Measurements from ENCODE around the gene NLGN1. TPM values are rescaled to one million over a fixed set of nuclear protein-coding genes. Genes with fewer than 3 reads are reported as not detected.
"Not testable (repeated sequence)": the region's sequence is repeated elsewhere in the genome, so short reads cannot be mapped to it uniquely, and the experiment has no call there.

Gene NLGN1
- total RNA-seq, 4 donors from 2014 or later, result 12.9 to 20.9 (median 18.0) TPM

GRCh38 chr3:173531602-173532001, 134.1 kb downstream of the NLGN1 start:
- intact Hi-C loops (cut with DNase I), result no loop called here
- no peak for DNase-seq (ENCODE audit: extremely low spot score)
- 97% methylated on average over 1 of the region's 1 CpG for WGBS
- no peak for TF ChIP-seq EP300 (IDR thresholded peaks at IDR 0.05)
- no peak for TF ChIP-seq POLR2AphosphoS5 (IDR thresholded peaks at IDR 0.05)
- no peak for TF ChIP-seq POLR2A (IDR thresholded peaks at IDR 0.05; ENCODE audit: low read depth)
- no peak for TF ChIP-seq CTCF (IDR thresholded peaks at IDR 0.05)
- Histone ChIP-seq H3K9me3 (peaks cover 0 to 13% (median 0%) of the 10 kb centered on the region in 4 donors), H3K36me3 (no peaks in the 10 kb centered on the region), H3K27me3 (no peaks in the 10 kb centered on the region), H3K4me3 (no peak overlapping the region), H3K27ac (replicated peaks in 1 of 4) (no peak overlapping the region), H3K4me1 (no peaks in the 10 kb centered on the region)

GRCh38 chr3:173538410-173538809, 140.9 kb downstream of the NLGN1 start:
- Histone ChIP-seq H3K4me1 (no peaks in the 10 kb centered on the region), H3K9me3 (no peaks in the 10 kb centered on the region), H3K36me3 (no peaks in the 10 kb centered on the region), H3K27me3 (no peaks in the 10 kb centered on the region), H3K4me3 (no peak overlapping the region), H3K27ac (replicated peaks in 1 of 4) (no peak overlapping the region)
- WGBS, result 99% methylated on average over 5 of the region's 5 CpGs
- DNase-seq (ENCODE audit: extremely low spot score), result no peak
- TF ChIP-seq POLR2A (IDR thresholded peaks at IDR 0.05; ENCODE audit: low read depth) (no peak), CTCF (IDR thresholded peaks at IDR 0.05) (no peak), EP300 (IDR thresholded peaks at IDR 0.05) (no peak), POLR2AphosphoS5 (IDR thresholded peaks at IDR 0.05) (no peak)
- intact Hi-C loops (cut with DNase I), result no loop called here

- DNase-seq (ENCODE audit: extremely low spot score); H3K4me3 ChIP-seq; H3K9me3 ChIP-seq; H3K27ac ChIP-seq (replicated peaks in 1 of 4); H3K27me3 ChIP-seq; H3K4me1 ChIP-seq; intact Hi-C loops (cut with DNase I); H3K36me3 ChIP-seq: not testable (repeated sequence)
- 88% methylated on average over 2 of the region's 2 CpGs for WGBS
Measured at GRCh38 chr3:173545590-173545989, 148.0 kb downstream of the NLGN1 start.

GRCh38 chr3:173547070-173547469, 149.5 kb downstream of the NLGN1 start:
- no peaks in the 10 kb centered on the region for H3K9me3 ChIP-seq
- no peaks in the 10 kb centered on the region for H3K4me1 ChIP-seq
- no peak overlapping the region for H3K4me3 ChIP-seq
- no peak overlapping the region for H3K27ac ChIP-seq (replicated peaks in 1 of 4)
- no peaks in the 10 kb centered on the region for H3K27me3 ChIP-seq
- H3K36me3 ChIP-seq, result no peaks in the 10 kb centered on the region
- TF ChIP-seq POLR2A (IDR thresholded peaks at IDR 0.05; ENCODE audit: low read depth) (no peak), EP300 (IDR thresholded peaks at IDR 0.05) (no peak), CTCF (IDR thresholded peaks at IDR 0.05) (no peak), POLR2AphosphoS5 (IDR thresholded peaks at IDR 0.05) (no peak)
- intact Hi-C loops (cut with DNase I), result no loop called here
- DNase-seq (ENCODE audit: extremely low spot score), result no peak
- 93% methylated on average over 6 of the region's 6 CpGs for WGBS

- intact Hi-C loops (cut with DNase I), result no loop called here
- Histone ChIP-seq H3K36me3 (no peaks in the 10 kb centered on the region), H3K9me3 (no peaks in the 10 kb centered on the region), H3K27me3 (no peaks in the 10 kb centered on the region), H3K4me3 (no peak overlapping the region), H3K4me1 (peaks cover 0 to 6% (median 0%) of the 10 kb centered on the region in 4 donors), H3K27ac (replicated peaks in 1 of 4) (no peak overlapping the region)
- no peak for TF ChIP-seq CTCF (IDR thresholded peaks at IDR 0.05)
- WGBS, result 78% methylated on average over 2 of the region's 2 CpGs
- DNase-seq (ENCODE audit: extremely low spot score), result no peak
Measured at GRCh38 chr3:173548261-173548660, 150.7 kb downstream of the NLGN1 start.
